Fibroblast of skin of back (primary cell): ENCODE data around the gene MMP3.

Source experiments
- DNase-seq: peaks from one replicate; pipeline ENCODE4 v3.0.0-alpha.2; 2013

Gene MMP3

GRCh38 chr11:102831489-102832440 is 11.6 kb downstream of the MMP3 start:
- peak; percentile 65 for DNase-seq

DNA sequence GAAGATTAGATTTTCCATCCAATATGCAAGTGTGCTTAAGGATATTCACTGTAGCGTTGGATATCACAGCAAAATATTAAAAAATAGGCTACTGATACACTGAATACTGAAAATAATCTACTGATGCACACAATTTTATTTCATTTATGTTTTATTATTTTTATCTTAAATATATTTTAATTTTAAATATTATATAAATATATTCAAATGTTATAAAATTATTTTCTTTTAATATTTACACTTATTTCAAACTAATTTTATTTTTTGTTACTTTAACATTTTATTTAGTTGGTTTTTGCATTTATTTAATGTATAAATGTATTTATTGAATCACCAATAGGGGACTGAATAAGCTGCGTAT is 12.3 kb downstream of the MMP3 start:
- no peak for DNase-seq

DNA sequence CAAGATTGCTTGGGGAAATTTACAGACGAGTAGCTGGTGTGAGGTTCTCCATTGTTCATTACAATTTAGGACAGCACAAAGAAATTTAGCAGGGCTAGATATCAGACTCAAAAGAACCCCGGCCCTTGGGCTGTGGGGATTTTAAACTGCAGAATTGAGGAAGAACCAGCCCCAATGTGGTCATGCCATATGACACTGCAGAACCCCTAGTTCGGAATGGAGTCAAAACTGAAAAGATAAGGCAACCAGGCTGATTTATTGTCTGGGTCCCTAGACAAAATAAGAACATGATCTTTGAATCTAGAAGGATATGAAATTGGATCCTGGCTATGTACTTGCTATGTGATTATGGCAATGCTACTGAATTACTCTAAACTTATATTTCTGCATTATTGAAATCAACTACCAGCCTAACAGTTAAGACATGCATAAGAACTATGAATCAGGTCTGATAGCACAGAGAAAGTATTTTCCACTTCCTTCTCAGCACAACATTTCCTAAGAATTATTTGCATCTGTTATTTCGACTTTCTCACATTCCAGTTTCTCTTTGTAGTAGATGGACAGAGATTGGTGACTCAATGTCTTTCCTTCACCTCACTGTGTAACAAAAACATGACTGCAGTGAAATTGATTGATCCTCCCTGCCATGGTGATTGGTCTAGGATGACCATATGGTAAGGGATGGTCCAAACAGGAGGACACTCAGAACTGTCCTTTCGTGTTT is 13.2 kb downstream of the MMP3 start:
- peak; percentile 25 for DNase-seq

GRCh38 chr11:102829316-102830000 is 14.0 kb downstream of the MMP3 start:
- DNase-seq, result no peak

- DNase-seq, result no peak
Measured at GRCh38 chr11:102824556-102824955, 18.9 kb downstream of the MMP3 start.

- DNase-seq, result no peak
Measured at GRCh38 chr11:102819491-102819890, 23.9 kb downstream of the MMP3 start.

DNA sequence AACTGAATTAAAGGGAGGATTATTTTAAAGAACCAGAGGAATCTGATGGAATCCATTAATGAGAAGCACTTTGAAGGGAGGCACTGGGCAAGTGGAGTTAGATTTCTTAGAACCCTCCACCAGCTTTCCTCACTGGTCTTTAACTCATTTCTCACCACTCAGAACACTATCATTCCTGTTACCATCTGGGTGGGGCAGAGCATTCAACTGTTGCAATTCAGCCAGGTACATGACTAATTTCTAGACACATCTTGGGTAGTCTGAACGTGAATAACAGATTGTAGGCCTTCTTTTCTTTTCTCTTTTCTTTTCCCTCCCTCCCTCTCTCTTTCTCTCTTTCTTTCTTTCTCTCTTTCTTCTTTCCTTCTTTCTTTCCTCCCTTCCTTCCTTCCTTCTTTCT is 29.9 kb downstream of the MMP3 start:
- no peak for DNase-seq

DNA sequence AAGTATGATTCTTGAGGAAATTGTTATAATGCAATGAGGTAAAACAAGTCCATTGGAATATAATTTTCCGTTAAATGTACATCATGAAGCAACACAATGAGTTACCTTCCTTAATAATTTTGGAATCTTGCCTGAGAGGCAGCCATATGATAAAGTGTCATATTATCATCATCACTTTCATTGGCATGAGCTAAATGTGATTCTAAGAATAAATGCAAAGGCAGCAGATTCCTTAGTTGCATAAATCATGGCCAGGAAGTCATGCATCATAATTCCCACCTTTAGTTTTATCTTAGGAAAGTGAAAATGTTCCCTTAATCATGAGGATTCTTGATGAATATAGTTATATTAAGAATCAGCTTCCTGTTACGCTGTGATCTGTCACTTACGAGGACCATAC is 31.2 kb downstream of the MMP3 start:
- DNase-seq, result no peak

DNA sequence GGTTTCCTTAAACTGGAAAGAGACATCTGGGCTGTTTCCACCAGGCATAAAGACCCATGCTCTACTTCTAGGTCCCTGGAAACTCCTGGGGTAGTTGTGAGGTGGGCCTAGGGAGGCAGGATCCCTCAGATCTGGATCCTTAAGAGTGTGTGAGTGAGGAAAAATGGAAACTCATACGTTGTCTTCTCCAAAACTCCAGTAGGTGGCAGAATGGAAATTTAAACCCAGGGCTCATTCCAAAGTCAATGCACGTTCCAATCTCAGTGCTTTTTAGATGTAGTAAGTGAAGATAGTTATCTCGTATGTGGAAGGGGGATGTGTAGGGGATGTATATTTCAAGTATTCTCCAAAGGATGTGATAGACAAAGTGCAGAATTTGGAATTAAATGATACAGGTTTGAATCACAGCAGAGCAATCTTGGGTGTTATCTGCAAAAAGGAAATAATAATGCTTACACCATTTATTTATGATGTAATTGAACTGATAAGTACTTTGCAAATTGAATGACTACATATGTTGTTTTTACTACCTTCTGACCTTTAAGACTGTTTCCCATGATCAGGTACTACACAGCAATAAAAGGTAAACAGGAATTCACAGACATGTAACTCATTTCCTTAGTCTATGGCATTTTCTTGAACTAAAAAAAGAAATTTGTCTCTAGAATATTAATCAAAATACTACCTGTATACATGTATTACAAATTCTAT is 32.3 kb downstream of the MMP3 start:
- DNase-seq, result peak; percentile 40

DNA sequence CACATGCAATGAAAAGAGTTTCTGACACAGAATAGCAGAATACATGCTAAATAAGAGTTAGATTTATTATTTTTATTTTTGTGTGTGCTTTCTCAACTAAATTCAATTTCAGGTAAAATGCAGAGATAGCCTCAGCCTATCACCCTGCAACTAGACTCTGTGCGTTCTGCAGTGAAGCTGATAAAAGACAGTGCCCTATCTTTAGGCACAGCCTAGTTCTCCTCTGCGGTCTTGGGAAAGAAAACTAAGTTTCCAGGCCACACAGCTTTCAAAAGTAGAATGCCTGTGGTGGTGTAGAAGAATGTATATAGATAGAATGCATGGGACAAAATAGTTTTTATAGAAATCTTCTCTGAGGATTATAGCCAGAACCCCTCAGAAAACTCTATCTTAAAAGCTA is 33.4 kb downstream of the MMP3 start:
- DNase-seq, result no peak

DNA sequence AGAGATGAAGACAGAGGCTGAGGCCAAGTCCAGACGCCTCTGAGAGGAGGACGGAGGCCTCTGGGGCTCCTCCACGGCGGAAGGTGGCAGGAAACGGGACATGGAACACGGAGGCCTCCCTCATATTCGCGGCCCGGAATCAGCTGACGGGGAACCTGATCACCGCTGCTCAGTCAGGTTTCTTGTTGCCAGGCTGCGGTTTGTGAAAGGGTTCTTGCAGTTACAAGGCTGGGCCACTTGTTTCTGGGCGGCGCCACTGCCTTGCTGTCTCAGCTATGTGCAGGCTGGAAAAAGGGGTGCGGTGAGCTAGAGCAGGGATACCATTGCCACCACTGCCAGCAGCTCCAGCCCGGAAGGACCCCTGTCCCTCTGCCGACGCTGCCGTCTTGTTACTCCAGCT is 35.5 kb downstream of the MMP3 start:
- no peak for DNase-seq

GRCh38 chr11:102806296-102806695 is 37.1 kb downstream of the MMP3 start:
- peak; percentile 61 for DNase-seq

DNA sequence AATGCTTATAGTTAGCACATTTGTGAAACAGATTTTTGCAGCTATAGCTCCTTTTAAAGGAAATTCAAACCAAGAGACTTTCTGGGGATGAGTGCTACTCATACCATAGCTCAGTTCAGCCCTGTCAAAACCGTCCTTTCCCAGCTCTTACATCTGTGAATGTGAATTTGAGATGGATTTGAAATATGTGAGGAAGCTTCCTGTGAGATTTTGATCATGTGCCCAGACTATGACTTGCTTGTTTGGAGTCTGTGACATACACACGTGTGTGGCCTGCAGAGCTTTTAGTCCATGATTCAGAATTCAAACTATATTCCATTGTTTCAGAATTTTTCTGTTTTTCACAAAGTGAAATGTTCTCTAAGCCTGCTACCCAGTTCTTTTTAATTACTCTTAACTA is 41.1 kb downstream of the MMP3 start:
- peak; percentile 93 for DNase-seq

DNA sequence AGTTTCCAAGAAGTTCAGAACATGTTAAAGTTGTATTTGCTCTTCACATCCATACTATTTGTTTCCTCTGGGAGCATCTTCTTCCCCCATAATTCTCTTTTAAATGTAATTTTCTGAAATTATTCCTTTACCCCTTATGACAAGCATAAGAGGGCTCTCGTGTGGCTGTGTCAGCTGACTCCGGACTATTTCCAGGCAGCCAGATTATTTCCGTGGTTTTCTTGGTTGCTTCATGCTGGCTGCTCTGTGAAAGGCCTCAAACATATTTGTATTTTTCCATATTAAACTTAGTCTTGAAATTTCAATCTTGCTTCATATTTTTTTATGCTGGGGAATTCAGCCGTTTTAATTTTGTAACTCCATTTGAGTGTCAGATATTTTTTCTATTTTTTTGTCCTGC is 42.6 kb downstream of the MMP3 start:
- no peak for DNase-seq

- DNase-seq, result peak; percentile 37
Measured at GRCh38 chr11:102799681-102800340, 43.6 kb downstream of the MMP3 start.

- peak; percentile 70 for DNase-seq
Measured at GRCh38 chr11:102798012-102798746, 45.2 kb downstream of the MMP3 start, which contains the start of gene MMP1. TSS of gene MMP1 (minus strand) at chr11:102798160. CDS start at chr11:102798092, 68 bp downstream.

GRCh38 chr11:102794382-102794781 is 49.0 kb downstream of the MMP3 start:
- peak; percentile 54 for DNase-seq

DNA sequence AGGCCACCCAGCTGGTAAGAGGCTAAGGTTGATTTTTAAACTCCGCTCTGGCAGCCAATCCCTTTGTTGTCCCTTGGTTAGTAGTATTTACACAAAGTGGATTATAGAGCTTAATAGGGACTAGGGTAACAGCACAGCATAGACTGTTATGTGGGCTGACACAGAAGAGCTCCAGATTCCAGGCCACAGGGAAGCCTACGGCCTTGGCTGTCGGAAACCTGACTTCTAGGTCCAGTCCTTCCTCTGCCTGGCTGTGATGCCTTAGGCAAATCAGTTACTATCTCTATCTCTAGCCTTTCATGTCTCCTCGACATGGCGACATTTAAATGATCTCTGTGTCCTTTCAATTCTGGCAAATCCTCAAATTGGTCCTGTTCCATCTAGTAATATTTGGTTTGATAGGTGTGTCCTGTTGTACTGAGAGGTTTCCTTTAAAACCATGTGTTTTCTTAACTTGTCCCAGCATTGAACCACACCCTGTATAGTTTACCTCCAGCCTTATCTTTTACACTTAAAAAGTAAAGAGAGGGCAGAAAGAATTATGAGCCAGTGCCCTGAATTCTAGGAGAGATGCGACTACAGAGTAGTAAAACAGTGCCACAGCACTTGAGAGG is 49.6 kb downstream of the MMP3 start:
- DNase-seq, result no peak

DNA sequence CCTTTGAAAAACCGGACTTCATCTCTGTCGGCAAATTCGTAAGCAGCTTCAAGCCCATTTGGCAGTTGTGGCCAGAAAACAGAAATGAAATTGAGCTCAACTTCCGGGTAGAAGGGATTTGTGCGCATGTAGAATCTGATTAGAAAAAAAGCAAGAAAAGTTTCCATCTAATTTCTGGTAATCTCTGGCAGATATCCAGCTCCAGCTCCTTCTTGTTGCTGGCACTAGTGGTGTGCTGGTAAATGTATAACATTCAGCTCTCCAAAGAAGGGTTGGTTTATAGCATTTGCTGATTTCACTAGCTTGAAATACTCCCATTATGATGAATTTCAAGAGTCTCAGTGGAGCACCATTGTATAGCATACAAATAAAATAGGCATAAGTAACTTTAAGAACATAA is 50.8 kb downstream of the MMP3 start:
- DNase-seq, result no peak

GRCh38 chr11:102791271-102792036 is 52.0 kb downstream of the MMP3 start:
- DNase-seq, result no peak
